Fibroblast of upper back skin (primary cell): Measurements from ENCODE around the gene ESYT3.
A peak's percentile ranks its signal among the peaks of the same experiment; 100 is the strongest.
"Not testable (repeated sequence)": the region's sequence is repeated elsewhere in the genome, so short reads cannot be mapped to it uniquely, and the experiment has no call there.

Source experiments
- DNase-seq: peaks from one replicate; pipeline ENCODE4 v3.0.0-alpha.2; 2013

ESYT3 gene

DNA sequence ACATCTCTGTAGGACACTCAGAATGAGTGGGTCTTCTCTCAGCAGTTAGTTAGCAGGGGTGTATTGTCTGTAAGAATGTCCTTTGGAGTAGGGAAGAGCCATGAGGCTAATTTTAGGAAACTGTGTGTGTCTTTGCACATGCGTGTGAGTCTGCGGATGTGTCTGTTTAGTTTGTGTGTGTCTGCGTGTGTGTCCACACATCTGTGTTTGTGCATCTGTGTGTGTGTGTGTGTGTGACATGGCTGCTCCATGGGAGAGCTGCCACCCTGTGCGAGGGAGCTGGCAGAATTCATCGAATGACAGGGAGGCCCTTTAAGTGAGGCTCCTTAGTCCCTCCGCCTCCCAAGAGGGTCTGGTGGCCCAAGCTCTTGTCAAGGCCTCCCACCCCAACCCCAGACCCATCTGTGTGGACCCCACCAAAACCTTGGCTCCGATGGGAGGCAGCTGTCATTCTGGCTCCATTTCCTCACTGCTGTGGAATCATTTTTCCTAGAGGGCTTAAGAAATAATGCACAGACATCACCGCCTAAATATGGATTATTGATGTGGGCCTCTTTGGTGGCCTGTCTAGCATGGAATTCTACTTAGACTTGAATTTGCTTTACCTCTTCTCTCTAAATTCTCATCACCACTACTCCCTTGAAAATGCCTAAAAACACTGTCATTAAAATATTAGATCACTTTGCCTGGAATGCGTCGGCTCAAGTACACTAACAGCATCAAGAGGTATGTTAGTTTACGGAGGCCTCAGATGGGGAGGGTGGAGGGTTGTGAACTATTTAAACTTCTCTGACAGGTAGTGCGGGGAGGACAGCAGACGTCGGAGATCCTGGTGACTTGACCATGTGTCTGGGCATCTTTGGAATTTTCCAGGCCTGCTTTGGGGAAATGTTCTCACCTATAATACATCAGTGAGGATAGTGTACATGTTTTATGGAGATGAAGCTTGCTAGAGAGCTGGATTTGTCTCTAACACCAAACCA, 9.4 kb downstream of the ESYT3 start:
- no peak for DNase-seq

DNA sequence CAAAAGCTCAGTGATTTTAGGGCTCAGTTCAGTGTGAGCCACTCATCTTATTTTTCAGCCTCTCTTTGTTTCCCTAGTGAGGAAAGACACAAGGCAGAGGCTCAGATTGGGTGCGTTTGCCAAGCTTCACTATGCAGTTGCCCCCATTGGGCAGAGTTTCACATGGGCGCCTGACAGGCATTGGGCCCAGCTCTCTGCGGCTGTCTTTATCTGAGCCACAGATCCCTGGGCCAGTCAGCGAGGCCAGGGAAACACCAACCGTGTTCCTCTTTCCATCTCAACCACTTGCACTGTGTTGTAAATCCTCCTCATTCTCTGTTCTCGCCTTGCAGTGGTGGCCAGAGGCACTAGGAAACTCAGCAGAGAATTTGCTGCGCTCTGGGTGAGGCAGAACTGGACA, 10.8 kb downstream of the ESYT3 start:
- no peak for DNase-seq

DNA sequence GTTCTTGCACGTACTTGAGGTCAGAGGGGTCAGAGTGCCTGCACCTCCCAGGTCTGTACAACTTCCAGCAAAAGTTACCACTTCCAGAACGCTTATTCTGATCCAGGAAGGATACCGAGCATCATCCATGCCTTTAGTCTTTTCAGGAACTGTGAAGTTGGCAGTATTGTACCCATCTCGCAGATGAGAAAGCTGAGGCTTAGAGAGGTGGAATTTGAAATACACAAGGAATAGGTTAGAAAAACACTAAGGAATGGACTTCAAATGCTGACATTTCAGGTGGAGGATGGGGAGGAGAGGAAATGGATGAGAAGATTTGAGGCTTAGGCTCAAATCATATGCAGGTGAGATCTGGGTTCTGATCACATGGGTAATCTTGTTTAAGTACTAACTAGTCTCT, 11.2 kb downstream of the ESYT3 start:
- DNase-seq: no peak

DNA sequence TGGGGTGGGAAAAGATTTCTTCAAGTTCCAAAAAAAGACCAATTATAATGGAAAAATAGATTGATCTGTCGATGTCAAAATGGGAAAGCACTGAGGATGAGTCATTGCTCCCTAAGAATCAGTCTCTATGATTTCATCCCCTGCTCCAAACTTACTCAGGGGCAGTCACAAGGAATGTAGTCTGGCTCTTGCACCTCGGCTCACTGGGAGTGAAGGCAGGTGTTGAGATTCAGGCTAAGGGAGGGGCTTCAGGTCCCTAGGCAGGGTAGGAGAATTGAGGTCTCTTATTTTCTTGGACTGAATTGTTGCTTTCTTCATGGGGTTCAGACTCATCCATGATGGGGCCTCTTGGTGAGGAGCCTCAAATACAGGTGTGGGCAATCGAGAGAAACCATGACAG, 14.2 kb downstream of the ESYT3 start:
- no peak for DNase-seq

GRCh38 chr3:138449490-138449889, 15.1 kb downstream of the ESYT3 start:
- DNase-seq: no peak

- no peak for DNase-seq
Measured at GRCh38 chr3:138450181-138450580, 15.8 kb downstream of the ESYT3 start.

GRCh38 chr3:138450704-138451424, 16.4 kb downstream of the ESYT3 start:
- DNase-seq: no peak

DNA sequence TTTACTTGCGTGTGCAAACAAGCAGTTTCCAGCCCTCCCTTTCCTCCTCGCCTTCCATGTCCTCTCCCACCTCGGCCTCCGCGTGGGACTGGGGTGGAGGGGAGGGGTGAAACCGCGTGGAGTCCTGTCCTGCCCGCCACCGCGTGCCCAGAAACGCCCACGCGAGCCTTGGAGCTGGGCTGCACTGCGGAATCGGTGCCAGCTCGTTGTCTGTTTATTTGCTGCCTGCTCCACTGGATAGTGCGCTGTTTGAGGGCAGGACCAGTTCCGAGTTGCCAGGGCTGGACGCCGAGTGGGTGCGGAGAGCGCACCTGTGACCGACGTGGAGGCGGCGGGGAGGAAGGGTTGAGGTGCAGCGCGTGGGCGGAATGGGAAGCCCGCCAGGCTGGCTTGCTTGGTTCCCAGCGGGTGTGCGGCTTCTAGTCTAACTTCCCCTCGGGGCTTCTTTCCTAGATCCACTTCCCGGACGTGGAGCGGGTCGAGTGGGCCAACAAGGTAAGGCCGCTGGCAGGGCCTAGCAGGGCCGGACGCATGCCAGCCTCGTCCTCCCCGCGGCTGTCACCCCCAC, 17.3 kb downstream of the ESYT3 start:
- DNase-seq: no peak

DNA sequence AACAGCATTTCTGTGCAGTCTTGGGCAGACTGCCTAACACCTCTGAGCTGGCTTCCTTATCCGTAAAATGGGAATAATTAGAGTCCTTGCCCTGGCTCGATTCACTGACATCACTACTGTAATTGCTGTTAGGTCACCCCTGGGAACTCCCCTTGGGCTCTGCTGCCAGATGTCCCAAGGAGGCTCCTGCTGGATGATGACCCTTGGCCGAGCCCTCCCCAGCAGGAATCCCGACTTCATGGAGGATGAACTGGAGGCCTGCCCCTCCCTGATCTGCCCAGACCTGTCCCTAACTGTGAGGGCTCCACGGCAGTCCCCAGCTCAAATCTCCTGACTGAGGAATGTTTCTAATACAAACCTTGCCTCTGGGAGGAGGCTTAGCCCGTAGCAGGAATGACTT, 18.0 kb downstream of the ESYT3 start:
- no peak for DNase-seq

- not testable (repeated sequence) for DNase-seq
Measured at GRCh38 chr3:138453940-138454339, 19.5 kb downstream of the ESYT3 start.

- DNase-seq: peak; percentile 47
Measured at GRCh38 chr3:138455801-138456716, 21.6 kb downstream of the ESYT3 start.

DNA sequence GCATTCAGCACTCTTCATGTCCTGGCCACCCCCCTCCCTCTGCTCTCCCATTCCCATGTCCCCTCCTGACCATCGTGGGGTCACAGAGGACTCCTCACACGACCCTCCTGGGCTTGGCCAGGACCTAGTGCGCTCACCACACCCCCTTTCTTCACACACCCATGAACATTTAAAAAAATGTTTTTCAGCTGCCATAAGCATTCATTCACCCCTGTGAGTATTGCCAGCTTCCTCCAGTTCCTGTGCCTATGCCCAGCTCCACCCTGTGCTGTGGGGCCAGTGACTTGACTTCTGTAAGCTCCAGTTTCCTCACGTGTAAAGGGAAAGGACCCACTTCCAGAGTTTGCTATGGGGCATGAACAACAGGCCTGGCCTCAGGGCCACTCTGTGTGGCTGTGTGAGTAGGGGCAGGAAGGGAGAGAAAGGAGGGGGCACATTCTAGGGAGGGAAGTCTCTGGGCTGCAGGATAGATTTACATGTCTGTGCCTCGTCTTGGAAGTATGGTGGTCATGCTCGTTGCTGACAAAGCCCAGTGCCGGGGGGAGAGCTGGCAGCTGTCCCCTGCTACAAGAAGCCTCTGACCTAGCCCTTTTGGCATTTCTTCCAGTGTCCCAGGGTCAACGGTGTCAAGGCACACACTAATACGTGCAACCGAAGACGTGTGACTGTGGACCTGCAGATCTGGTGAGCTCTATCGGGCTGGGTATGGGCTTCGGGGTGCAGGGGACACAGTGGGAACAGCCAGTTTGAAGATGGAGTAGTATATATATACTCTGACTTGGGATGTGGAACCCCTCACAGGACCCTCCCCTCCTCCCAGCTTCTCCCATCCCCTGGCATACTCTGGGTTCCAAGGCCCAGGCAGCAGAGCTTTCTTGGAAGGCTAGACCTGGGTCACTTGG, 22.8 kb downstream of the ESYT3 start:
- DNase-seq: no peak

DNA sequence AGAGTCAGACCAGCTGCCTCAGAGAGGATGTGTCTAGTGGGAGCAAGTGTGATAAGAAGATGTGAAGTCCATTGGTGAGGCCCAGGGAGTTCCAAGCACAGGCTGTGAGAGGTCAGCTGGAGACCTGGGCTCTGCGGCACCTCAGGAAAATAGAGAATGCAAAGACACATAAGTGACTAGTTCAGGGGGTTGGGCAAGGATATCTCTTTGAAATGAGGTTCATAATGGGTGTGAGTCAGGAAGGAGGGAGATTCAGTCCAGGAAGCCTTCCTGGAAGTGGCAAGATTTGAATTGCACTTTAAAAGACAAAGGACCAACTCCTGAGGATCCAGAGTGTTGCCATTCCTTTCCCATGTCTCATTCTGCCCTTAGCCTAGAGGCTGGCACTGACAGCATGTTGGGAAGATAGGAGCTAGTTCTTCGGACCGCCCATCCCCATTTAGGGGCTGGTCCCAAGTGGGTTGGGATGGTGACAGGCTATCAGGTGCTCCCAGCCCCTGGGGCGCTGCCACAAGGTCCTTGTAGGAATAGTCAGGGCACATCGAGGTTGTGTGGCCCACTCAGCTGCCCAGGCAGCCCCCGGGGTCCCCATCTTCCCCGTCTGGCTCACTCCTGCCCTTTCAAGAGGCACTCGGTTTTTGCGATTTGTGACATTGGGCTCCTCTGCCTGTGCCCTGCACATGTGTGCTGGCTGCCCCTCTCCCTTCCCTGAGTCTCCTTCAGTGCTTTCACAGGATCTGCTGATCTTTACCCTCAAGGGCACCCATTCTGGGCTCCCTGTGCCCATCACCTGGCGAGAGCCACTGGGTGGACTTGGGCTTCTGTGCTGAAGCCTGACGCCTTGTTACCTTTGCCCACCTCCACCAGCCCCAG, 23.7 kb downstream of the ESYT3 start:
- DNase-seq: no peak

GRCh38 chr3:138458774-138459499, 24.5 kb downstream of the ESYT3 start:
- no peak for DNase-seq

DNA sequence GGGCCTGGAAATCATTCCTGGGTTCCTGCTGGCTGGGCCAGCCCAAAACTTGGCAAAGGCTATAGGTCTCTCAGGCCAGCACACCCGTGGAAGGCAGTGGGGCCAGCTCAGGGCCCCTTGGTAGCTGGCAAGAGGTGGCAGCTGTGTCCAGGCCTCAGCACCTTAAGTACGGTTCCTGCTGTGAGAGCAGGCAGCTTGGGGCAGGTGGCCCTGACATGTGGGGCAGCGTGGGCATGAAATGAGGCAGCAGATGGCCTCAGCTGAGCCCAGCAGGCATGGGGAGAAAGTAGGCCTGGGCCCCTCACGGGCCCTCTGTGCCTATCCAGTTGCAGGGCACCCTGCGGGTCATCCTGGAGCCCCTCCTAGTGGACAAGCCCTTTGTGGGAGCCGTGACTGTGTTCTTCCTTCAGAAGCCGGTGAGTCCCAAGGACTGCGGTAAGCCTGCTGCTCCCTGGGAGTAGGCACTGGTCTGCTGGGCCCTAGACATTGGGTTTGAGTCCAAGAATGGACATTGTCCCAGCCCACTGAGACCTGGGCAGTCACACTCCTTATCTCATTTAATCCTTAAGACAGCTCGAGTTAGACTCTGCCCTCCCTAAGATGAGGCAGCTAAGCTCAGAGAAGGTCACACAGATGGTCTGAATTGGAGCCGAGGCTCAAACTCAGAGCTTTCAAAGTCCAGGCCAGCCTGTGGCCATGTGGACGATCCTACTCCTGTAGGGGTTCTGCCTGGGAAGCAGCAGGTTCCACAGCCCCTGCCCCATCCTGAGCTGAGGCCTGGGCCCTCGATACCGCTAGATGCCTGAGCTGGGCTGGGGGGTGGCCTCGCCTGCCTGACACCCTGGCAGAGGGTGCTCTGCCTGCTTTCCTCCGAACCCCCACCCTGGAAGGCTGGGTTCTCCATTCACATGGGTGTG, 25.5 kb downstream of the ESYT3 start:
- no peak for DNase-seq

GRCh38 chr3:138460536-138461205, 26.3 kb downstream of the ESYT3 start:
- DNase-seq: no peak

GRCh38 chr3:138461246-138461645, 26.8 kb downstream of the ESYT3 start:
- no peak for DNase-seq

- no peak for DNase-seq
Measured at GRCh38 chr3:138461896-138462295, 27.5 kb downstream of the ESYT3 start.
